Measurements from ENCODE around the gene KRTAP2-2. TPM values are rescaled to one million over a fixed set of nuclear protein-coding genes. Genes with fewer than 3 reads are reported as not detected.
A peak's percentile ranks its signal among the peaks of the same experiment; 100 is the strongest.
"Not testable (repeated sequence)": the region's sequence is repeated elsewhere in the genome, so short reads cannot be mapped to it uniquely, and the experiment has no call there.

The KRTAP2-2 gene
- total RNA-seq, 1 donor: not detected

GRCh38 chr17:41064301-41064700 lies 9.3 kb upstream of the KRTAP2-2 start:
- Histone ChIP-seq H3K27ac (ENCODE audit: low read depth, low read length) (peak overlapping the region; percentile 91), H2AFZ (ENCODE audit: low read length) (no peak overlapping the region), H3K79me2 (ENCODE audit: insufficient read depth, low read length) (no peaks in the 10 kb centered on the region), H3K27me3 (ENCODE audit: insufficient read depth, low read length) (no peaks in the 10 kb centered on the region), H3K4me3 (ENCODE audit: insufficient read depth, low read length) (no peak overlapping the region), H4K20me1 (ENCODE audit: insufficient read depth, low read length) (no peaks in the 10 kb centered on the region), H3K9me3 (ENCODE audit: low read depth, low read length) (no peaks in the 10 kb centered on the region), H3K4me2 (ENCODE audit: insufficient read depth, low read length) (no peak overlapping the region), H3K36me3 (ENCODE audit: insufficient read depth, low read length) (no peaks in the 10 kb centered on the region), H3K4me1 (ENCODE audit: insufficient read depth, low read length) (peaks cover 46% of the 10 kb centered on the region)
- DNase-seq (ENCODE audit: insufficient read length, low spot score, missing footprints): no peak
- TF ChIP-seq, protein P1, sequence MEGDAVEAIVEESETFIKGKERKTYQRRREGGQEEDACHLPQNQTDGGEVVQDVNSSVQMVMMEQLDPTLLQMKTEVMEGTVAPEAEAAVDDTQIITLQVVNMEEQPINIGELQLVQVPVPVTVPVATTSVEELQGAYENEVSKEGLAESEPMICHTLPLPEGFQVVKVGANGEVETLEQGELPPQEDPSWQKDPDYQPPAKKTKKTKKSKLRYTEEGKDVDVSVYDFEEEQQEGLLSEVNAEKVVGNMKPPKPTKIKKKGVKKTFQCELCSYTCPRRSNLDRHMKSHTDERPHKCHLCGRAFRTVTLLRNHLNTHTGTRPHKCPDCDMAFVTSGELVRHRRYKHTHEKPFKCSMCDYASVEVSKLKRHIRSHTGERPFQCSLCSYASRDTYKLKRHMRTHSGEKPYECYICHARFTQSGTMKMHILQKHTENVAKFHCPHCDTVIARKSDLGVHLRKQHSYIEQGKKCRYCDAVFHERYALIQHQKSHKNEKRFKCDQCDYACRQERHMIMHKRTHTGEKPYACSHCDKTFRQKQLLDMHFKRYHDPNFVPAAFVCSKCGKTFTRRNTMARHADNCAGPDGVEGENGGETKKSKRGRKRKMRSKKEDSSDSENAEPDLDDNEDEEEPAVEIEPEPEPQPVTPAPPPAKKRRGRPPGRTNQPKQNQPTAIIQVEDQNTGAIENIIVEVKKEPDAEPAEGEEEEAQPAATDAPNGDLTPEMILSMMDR (IDR thresholded peaks at IDR 0.05; ENCODE audit: extremely low read depth, low read depth, low read length): no peak

GRCh38 chr17:41063449-41063848 lies 8.4 kb upstream of the KRTAP2-2 start:
- Histone ChIP-seq H3K79me2 (ENCODE audit: insufficient read depth, low read length) (no peaks in the 10 kb centered on the region), H3K36me3 (ENCODE audit: insufficient read depth, low read length) (no peaks in the 10 kb centered on the region), H2AFZ (ENCODE audit: low read length) (no peak overlapping the region), H3K4me2 (ENCODE audit: insufficient read depth, low read length) (no peak overlapping the region), H3K27me3 (ENCODE audit: insufficient read depth, low read length) (no peaks in the 10 kb centered on the region), H4K20me1 (ENCODE audit: insufficient read depth, low read length) (no peaks in the 10 kb centered on the region), H3K4me1 (ENCODE audit: insufficient read depth, low read length) (peaks cover 54% of the 10 kb centered on the region), H3K4me3 (ENCODE audit: insufficient read depth, low read length) (no peak overlapping the region), H3K27ac (ENCODE audit: low read depth, low read length) (peak overlapping the region; percentile 91), H3K9me3 (ENCODE audit: low read depth, low read length) (no peaks in the 10 kb centered on the region)
- DNase-seq (ENCODE audit: insufficient read length, low spot score, missing footprints): no peak
- TF ChIP-seq, protein P1 (IDR thresholded peaks at IDR 0.05; ENCODE audit: extremely low read depth, low read depth, low read length): no peak

DNA sequence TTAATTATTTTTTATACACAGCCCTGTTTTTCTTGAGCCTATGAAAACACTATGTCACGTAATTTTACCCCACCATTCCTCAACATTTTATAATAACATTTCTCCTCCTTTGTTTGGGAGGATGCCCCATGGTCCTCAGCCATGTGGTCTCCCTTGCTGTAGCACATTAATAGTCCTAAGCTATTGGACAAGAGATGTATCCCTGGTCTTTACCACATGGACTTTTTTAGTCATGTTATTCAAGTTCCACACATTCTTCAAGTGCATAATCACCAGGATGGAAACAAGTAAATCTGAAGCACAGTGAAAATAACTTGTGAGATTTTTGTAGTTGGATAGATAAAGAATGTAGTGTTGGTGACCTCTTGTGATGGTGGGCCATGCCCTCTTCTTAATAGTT lies 6.9 kb upstream of the KRTAP2-2 start:
- H3K27ac ChIP-seq (ENCODE audit: low read depth, low read length): peak overlapping the region; percentile 91
- peak; percentile 93 for DNase-seq (ENCODE audit: insufficient read length, low spot score, missing footprints)
- TF ChIP-seq, protein P1 (IDR thresholded peaks at IDR 0.05; ENCODE audit: extremely low read depth, low read depth, low read length): peak; percentile 25

GRCh38 chr17:41060052-41060604 lies 5.1 kb upstream of the KRTAP2-2 start, which contains the start of gene KRTAP2-3:
Gene KRTAP2-3, minus strand, starts transcription at chr17:41060114. Its CDS starts 64 bp downstream, at chr17:41060050.
- no peaks in the 10 kb centered on the region for H3K79me2 ChIP-seq (ENCODE audit: insufficient read depth, low read length)
- peak within 1 kb of the TSS; percentile 50 for H3K4me2 ChIP-seq (ENCODE audit: insufficient read depth, low read length)
- H3K27ac ChIP-seq (ENCODE audit: low read depth, low read length): peak within 1 kb of the TSS; percentile 94
- peaks cover 53% of the 10 kb centered on the region for H3K4me1 ChIP-seq (ENCODE audit: insufficient read depth, low read length)
- H3K36me3 ChIP-seq (ENCODE audit: insufficient read depth, low read length): no peaks in the 10 kb centered on the region
- peak; percentile 88 for DNase-seq (ENCODE audit: insufficient read length, low spot score, missing footprints)
- no peaks in the 10 kb centered on the region for H4K20me1 ChIP-seq (ENCODE audit: insufficient read depth, low read length)
- H3K4me3 ChIP-seq (ENCODE audit: insufficient read depth, low read length): no peak within 1 kb of the TSS
- TF ChIP-seq, protein P1 (IDR thresholded peaks at IDR 0.05; ENCODE audit: extremely low read depth, low read depth, low read length): no peak
- H3K9me3 ChIP-seq (ENCODE audit: low read depth, low read length): peaks cover 2% of the 10 kb centered on the region
- no peak within 1 kb of the TSS for H2AFZ ChIP-seq (ENCODE audit: low read length)
- H3K27me3 ChIP-seq (ENCODE audit: insufficient read depth, low read length): no peaks in the 10 kb centered on the region

More for the DNA sequence above, 6.9 kb upstream of the KRTAP2-2 start:
- no peaks in the 10 kb centered on the region for H3K79me2 ChIP-seq (ENCODE audit: insufficient read depth, low read length)
- H3K9me3 ChIP-seq (ENCODE audit: low read depth, low read length): peaks cover 2% of the 10 kb centered on the region
- H2AFZ ChIP-seq (ENCODE audit: low read length): no peak overlapping the region
- no peaks in the 10 kb centered on the region for H4K20me1 ChIP-seq (ENCODE audit: insufficient read depth, low read length)
- H3K4me1 ChIP-seq (ENCODE audit: insufficient read depth, low read length): peaks cover 58% of the 10 kb centered on the region
- no peaks in the 10 kb centered on the region for H3K27me3 ChIP-seq (ENCODE audit: insufficient read depth, low read length)
- H3K4me3 ChIP-seq (ENCODE audit: insufficient read depth, low read length): no peak overlapping the region
- no peaks in the 10 kb centered on the region for H3K36me3 ChIP-seq (ENCODE audit: insufficient read depth, low read length)
- H3K4me2 ChIP-seq (ENCODE audit: insufficient read depth, low read length): peak overlapping the region; percentile 1

- not testable (repeated sequence) for H3K27me3 ChIP-seq (ENCODE audit: insufficient read depth, low read length); H4K20me1 ChIP-seq (ENCODE audit: insufficient read depth, low read length); H3K79me2 ChIP-seq (ENCODE audit: insufficient read depth, low read length); H2AFZ ChIP-seq (ENCODE audit: low read length); H3K4me3 ChIP-seq (ENCODE audit: insufficient read depth, low read length); H3K9me3 ChIP-seq (ENCODE audit: low read depth, low read length); H3K36me3 ChIP-seq (ENCODE audit: insufficient read depth, low read length)
- Histone ChIP-seq H3K4me1 (ENCODE audit: insufficient read depth, low read length) (peaks cover 53% of the 10 kb centered on the region), H3K4me2 (ENCODE audit: insufficient read depth, low read length) (peak overlapping the region; percentile 50), H3K27ac (ENCODE audit: low read depth, low read length) (peak overlapping the region; percentile 94)
- DNase-seq (ENCODE audit: insufficient read length, low spot score, missing footprints): peak; percentile 94
Measured at GRCh38 chr17:41059276-41060051, 4.4 kb upstream of the KRTAP2-2 start.
